Choroid plexus epithelial cell (primary cell): Measurements from ENCODE around the gene IL15.

Experiments
- DNase-seq: peaks from one replicate; pipeline ENCODE4 v3.0.0-alpha.2; 2010; ENCODE audit warnings: low read depth
- H3K4me3 ChIP-seq: 2 replicates; pipeline ENCODE4 v1.5.1; 2011; ENCODE audit warnings: low read depth, mild to moderate bottlenecking, control low read depth, low read length, moderate library complexity
- CTCF ChIP-seq: conservative IDR thresholded peaks from 2 replicates; pipeline ENCODE4 v1.5.1; 2011; ENCODE audit warnings: low read depth, mild to moderate bottlenecking, control low read depth, inconsistent platforms, low read length, moderate library complexity

IL15 gene

GRCh38 chr4:141636771-141637460, 533 bp downstream of the IL15 start:
- TF ChIP-seq CTCF = no peak
- H3K4me3 ChIP-seq = peak overlapping the region; percentile 79
- peak; percentile 52 for DNase-seq

GRCh38 chr4:141637565-141637964, 1.2 kb downstream of the IL15 start:
- no peak for TF ChIP-seq CTCF
- H3K4me3 ChIP-seq = no peak overlapping the region
- DNase-seq = no peak

GRCh38 chr4:141638230-141638629, 1.8 kb downstream of the IL15 start:
- no peak overlapping the region for H3K4me3 ChIP-seq
- no peak for TF ChIP-seq CTCF
- no peak for DNase-seq

GRCh38 chr4:141640696-141641095, 4.3 kb downstream of the IL15 start:
- no peak for DNase-seq
- TF ChIP-seq CTCF = no peak
- H3K4me3 ChIP-seq = no peak overlapping the region

- no peak for TF ChIP-seq CTCF
- no peak for DNase-seq
- no peak overlapping the region for H3K4me3 ChIP-seq
These were observed 5.7 kb downstream of the IL15 start for GRCh38 chr4:141642063-141642462.

- TF ChIP-seq CTCF = no peak
- DNase-seq = no peak
- H3K4me3 ChIP-seq = no peak overlapping the region
These were observed 6.3 kb downstream of the IL15 start for GRCh38 chr4:141642711-141643110.

GRCh38 chr4:141643557-141643956, 7.2 kb downstream of the IL15 start:
- no peak for TF ChIP-seq CTCF
- peak; percentile 50 for DNase-seq
- H3K4me3 ChIP-seq = no peak overlapping the region
